GM21723 (cell line): Measurements from ENCODE around the gene WNT9B.

Source experiments
- ATAC-seq: cut with Tn5 transposase; IDR thresholded peaks from one replicate; pipeline ENCODE4 v1.9.1; 2021; ENCODE audit warnings: mild to moderate bottlenecking, moderate library complexity; ENCODE audit not compliant: unreplicated experiment

WNT9B gene

GRCh38 chr17:46853896-46854444 is 2.6 kb downstream of the WNT9B start:
- no peak for ATAC-seq

GRCh38 chr17:46854515-46854914 is 3.1 kb downstream of the WNT9B start:
- no peak for ATAC-seq

DNA sequence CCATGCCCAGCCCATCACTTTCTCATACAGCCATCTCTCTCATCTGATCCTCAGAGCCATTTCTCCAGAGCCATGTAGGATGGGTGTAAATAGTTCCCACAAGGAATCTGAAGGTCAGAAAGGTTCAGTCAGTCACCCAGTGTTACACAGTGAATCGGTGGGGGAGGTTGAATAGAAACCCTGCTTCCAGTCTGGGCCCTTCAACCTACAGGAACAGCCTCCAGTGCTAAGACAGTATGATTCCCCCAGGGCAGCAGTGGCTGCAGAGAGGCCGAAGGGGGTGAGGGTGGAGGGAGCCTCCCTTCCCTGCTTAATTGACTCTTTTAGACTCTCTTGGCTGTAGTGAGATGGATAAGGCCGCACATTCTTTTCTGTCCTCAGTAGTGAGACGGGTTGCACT is 3.6 kb downstream of the WNT9B start:
- no peak for ATAC-seq

DNA sequence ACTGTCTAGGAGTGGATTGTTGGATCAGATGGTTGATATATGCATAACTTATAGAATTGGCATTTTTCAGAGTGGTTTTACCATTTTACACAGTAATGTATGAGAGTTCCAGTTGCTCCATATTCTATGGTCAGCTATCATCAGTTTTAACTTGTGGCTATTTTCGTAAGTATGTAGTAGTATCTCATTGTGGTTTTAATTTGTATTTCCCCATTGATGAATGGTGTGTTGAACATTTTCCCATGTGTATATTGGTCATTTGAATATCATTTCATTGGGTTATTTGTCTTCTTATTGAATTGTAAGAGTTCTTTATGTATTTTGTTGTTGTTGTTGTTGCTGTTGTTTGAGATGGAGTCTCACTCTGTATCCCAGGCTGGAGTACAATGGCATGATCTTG is 6.2 kb downstream of the WNT9B start:
- no peak for ATAC-seq

- no peak for ATAC-seq
These were observed 8.6 kb downstream of the WNT9B start for GRCh38 chr17:46859996-46860395.

GRCh38 chr17:46862949-46863348 is 11.6 kb downstream of the WNT9B start:
- no peak for ATAC-seq

DNA sequence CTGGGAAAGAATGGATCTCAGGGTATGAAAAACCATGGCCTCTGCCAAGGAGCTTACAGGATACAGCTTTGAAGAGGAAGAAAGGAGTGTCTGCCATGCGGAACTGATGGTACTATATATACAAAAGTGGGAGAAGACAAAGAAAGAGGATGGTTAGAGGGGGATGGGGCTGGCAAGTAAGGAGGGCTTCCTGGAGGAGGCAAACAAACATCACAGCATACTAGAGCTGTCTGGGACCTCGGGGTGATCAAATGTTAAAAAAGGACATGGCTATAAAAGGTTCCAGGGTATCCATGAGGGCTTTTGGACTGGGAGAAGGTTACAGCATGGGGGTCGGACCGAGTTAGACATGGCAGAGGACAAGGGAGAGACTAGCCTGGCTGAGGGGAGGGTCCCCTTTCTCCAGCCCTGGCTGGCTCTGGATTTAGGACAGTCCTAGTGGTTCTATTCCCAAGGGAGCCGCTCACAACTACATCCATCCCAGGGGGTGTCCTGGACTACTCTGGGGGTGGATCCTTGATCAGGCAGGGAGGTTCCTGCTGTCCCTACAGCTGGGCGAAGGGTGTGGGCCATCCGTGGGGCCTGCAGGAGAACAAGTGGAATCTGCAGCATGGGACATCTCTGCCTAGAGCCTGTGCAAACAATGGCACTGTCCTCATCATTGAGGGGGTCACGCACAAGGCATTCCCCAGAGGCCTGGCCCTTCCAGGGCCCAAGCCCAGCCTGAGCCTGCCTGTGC is 12.2 kb downstream of the WNT9B start:
- no peak for ATAC-seq

DNA sequence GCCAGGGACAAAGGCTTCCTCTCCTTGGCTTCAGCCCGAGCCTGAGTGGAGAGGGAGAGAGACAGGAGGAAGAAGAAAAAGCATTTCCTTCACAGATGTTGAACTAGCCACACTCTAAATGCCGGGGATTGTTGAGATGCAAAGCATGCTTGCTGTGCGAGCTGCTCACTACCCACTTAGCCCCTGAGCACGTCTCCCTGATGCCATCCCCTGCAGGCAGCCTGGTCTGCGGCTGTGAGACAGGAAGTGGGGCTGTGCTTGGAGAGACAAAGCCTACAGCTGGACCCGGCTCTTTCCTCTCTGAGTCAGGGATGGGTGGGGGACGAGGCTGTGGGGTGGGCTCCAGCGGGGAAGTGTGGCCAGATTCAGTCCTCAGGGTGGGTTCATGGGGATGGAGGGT is 13.7 kb downstream of the WNT9B start:
- no peak for ATAC-seq

DNA sequence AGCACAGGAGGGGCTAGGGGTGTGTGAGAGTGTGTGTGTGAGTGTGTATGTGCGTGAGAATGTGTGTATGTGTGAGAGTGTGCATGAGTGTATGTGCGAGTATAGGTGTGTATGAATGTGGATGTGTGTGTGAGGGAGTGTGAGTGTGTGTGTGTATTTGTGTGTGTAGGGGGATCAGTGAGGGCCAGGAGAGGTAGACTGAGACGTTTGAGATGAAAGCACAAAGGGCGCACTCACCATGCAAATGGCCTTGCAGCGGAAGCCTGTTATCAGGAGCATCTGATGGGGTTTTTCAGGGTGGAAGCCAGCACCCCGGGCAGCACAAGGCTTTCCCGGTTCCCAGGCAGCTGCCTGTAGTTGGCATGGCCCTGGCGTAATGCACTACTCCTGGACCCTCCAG is 14.9 kb downstream of the WNT9B start:
- ATAC-seq: no peak

DNA sequence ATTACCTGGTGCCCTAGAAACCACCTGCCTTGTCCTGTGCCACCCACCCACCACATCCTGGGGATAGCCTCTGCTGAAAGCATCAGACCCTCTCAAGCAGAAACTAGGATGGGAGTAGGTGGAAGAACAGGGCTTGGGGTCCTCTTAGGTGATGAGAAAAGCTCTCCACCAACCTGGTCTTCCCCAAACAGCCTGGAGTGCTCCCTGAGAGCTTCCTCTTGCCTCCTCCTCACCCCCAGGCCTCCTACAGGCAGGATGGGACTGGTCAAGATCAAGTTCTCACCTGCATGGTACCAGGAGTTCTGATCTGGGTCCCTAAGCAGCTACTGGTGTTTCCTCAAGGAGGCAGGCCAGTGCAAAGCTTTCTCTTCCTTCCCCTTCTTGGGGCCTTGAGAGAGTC is 15.4 kb downstream of the WNT9B start:
- no peak for ATAC-seq

- no peak for ATAC-seq
These were observed 17.4 kb downstream of the WNT9B start for GRCh38 chr17:46868689-46869187.

GRCh38 chr17:46869296-46869695 is 17.9 kb downstream of the WNT9B start:
- ATAC-seq: no peak

DNA sequence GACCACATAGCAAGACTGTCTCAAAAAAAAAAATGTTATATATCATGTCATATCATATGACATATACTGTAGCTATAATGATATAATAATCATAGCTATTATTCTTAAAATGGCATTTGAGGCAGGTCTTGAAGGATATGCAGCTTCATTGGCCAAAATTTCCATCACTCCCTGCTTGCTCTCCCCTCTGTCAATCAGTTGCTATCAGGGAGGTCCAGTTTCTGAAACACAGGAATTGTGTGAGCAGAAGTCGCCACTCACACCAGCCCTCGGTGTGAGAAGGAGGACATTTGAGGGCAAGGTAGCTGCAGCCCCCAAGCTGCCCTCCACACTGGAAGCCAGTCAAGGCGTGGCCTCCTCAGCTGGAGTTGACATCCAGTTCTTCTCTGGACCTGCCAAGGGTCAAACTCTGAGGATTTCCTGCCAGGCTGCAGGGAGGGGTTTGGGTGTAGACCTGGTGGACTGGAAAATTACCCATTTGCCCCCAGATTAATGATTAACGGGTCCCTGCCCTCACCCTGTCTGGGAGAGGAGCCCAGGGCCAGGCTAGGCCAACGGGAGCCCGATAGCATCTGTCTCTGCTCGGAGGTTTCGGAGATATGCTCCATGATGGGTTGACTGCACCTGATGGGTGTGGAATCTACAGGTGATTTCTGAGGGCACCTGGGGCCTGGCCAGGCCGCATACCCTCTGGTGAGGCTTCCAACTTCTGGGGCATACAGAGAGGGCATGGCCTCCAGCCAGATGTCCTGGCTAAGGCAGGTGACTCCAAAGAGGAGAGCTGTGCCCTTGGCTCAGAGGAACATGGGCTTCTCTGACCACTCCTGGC is 18.8 kb downstream of the WNT9B start:
- no peak for ATAC-seq

DNA sequence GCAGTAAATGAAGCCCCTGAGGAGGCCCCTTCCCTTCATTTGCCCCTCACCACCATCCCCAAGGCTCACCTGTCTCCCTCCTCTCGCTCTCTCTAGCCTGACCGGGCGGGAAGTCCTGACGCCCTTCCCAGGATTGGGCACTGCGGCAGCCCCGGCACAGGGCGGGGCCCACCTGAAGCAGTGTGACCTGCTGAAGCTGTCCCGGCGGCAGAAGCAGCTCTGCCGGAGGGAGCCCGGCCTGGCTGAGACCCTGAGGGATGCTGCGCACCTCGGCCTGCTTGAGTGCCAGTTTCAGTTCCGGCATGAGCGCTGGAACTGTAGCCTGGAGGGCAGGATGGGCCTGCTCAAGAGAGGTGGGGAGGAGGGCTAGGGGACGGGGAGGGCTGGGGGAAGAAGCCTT is 21.0 kb downstream of the WNT9B start:
- ATAC-seq: no peak

- no peak for ATAC-seq
These were observed 22.7 kb downstream of the WNT9B start for GRCh38 chr17:46873941-46874645.

- no peak for ATAC-seq
These were observed 23.5 kb downstream of the WNT9B start for GRCh38 chr17:46874906-46875305.

DNA sequence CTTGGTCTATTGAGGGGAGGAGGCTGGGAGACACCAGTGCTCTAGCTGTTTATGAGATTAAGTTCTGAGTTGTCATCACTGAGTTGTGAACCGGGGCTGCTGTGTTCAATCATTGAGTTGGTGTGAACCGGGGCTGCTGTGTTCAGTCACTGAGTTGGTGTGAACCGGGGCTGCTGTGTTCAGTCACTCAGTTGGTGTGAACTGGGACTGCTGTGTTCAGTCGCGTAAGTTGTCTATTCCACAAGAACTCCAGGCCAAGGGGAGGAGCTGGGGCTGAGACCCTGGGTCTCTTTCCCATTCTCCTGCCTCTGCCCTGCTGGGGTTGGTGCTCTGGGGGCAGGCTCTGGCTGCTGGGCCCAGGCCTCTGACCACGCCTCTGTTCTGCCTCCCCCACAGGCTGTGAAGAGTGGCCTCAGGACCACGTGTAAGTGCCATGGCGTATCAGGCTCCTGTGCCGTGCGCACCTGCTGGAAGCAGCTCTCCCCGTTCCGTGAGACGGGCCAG is 24.5 kb downstream of the WNT9B start:
- no peak for ATAC-seq

DNA sequence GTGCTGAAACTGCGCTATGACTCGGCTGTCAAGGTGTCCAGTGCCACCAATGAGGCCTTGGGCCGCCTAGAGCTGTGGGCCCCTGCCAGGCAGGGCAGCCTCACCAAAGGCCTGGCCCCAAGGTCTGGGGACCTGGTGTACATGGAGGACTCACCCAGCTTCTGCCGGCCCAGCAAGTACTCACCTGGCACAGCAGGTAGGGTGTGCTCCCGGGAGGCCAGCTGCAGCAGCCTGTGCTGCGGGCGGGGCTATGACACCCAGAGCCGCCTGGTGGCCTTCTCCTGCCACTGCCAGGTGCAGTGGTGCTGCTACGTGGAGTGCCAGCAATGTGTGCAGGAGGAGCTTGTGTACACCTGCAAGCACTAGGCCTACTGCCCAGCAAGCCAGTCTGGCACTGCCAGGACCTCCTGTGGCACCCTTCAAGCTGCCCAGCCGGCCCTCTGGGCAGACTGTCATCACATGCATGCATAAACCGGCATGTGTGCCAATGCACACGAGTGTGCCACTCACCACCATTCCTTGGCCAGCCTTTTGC is 25.0 kb downstream of the WNT9B start:
- ATAC-seq: no peak

- no peak for ATAC-seq
These were observed 25.5 kb downstream of the WNT9B start for GRCh38 chr17:46876926-46877325.

- ATAC-seq: no peak
These were observed 26.1 kb downstream of the WNT9B start for GRCh38 chr17:46877466-46877865.

GRCh38 chr17:46878055-46878454 is 26.7 kb downstream of the WNT9B start:
- ATAC-seq: no peak
